Heart right ventricle (tissue), 16 donors: ENCODE data around the gene KCP. TPM values are rescaled to one million over a fixed set of nuclear protein-coding genes. Genes with fewer than 3 reads are reported as not detected.

Experiments
- ATAC-seq, 8 donors: fragments of 200-7000 bp; cut with Tn5 transposase; one replicate each; pipeline ENCODE4 v1.9.1; 2020; ENCODE audit warnings: mild to moderate bottlenecking in 8 of 8, moderate library complexity in 8 of 8, moderate number of reproducible peaks in 1 of 8
- DNase-seq, 2 donors: peaks; one replicate each; pipeline ENCODE4 v3.0.0-alpha.2; 2020
- H3K27ac ChIP-seq, 10 donors: fragments of 200-600 bp; sonication (generic) in 2 of 10; one replicate each; pipeline versions ENCODE4 v1.5.0 to v1.8.0; 2020 to 2022; ENCODE audit warnings: mild to moderate bottlenecking in 3 of 10
- H3K27me3 ChIP-seq, 7 donors: fragments of 200-600 bp; one replicate each; pipeline ENCODE4 v1.8.0; 2021 to 2022; ENCODE audit warnings: mild to moderate bottlenecking in 2 of 7
- H3K36me3 ChIP-seq, 9 donors: fragments of 200-600 bp; sonication (generic) in 1 of 9; one replicate each; pipeline versions ENCODE4 v1.5.0 to v1.8.0; 2020 to 2022; ENCODE audit warnings: mild to moderate bottlenecking in 2 of 9
- H3K4me1 ChIP-seq, 9 donors: fragments of 200-600 bp; sonication (generic) in 1 of 9; one replicate each; pipeline versions ENCODE4 v1.5.0 to v1.8.0; 2020 to 2022; ENCODE audit warnings: mild to moderate bottlenecking in 4 of 9
- H3K4me3 ChIP-seq, 10 donors: fragments of 200-600 bp; sonication (generic) in 2 of 10; one replicate each; pipeline versions ENCODE4 v1.5.0 to v1.8.0; 2020 to 2022; ENCODE audit warnings: mild to moderate bottlenecking in 7 of 10, moderate library complexity in 2 of 10
- H3K9me3 ChIP-seq, 11 donors: fragments of 200-600 bp in 10 of 11; sonication (generic) in 2 of 11; one replicate each; pipeline versions ENCODE4 v1.5.0 to v1.8.0; 2013 to 2022; ENCODE audit warnings: mild to moderate bottlenecking in 2 of 11, control low read depth in 1 of 11, moderate library complexity in 1 of 11
- WGBS, 2 donors: extraction: QIAGEN DNeasy Blood & Tissue Kit; methylation state at CpG; one replicate each; pipeline ENCODE4 v1.1.7; 2013; ENCODE audit warnings: inconsistent platforms in 1 of 2; 5-methylcytosine and 5-hydroxymethylcytosine counted together
- intact Hi-C, 10 donors: fragments of 100-400 bp; cut with DNase I; formaldehyde crosslinking; loops; one replicate each; pipeline versions ENCODE4 v1.11.1 to v1.14.2; 2022
- polyA plus RNA-seq, 2 donors: library from polyadenylated mRNA; stranded (reverse); fragments of 200-250 nt; gene quantifications; one replicate each; pipeline ENCODE4 v1.2.3, GENCODE V29; 2013
- total RNA-seq, 10 donors: library from RNA; stranded (reverse); fragmentation: NEBNext Ultra II Directional in 3 of 10; extraction: Animal tissue kit (Norgen Biotek cat#: 25700) in 3 of 10; gene quantifications; one replicate each; pipeline versions ENCODE4 v1.2.1 to v1.2.4, GENCODE V29; 2021 to 2023
- TF ChIP-seq, protein P1 (sequence below), 9 donors: fragments of 200-600 bp; sonication (generic) in 2 of 9; IDR thresholded peaks; one replicate each; pipeline versions ENCODE4 v1.5.0 to v1.8.0; 2021 to 2022; ENCODE audit warnings: antibody characterized with exemption in 9 of 9, mild to moderate bottlenecking in 5 of 9, moderate library complexity in 1 of 9
- donor health status: Arrhythmogenic right ventricular cardiomyopathy.
- donor health status: ischemic (EF 13 %, LVEDD 7.1; RV severe dilation, severe dysfunction).
- donor health status: healthy with polysubstance abuse.
- donor health status: DM: no; HTN: yes; CAD: no.
- donor health status: DM: no; HTN: no; CAD: no.
- donor health status: ischemic (EF 25% LVEDD 6.9; RV normal size, moderate dysfunction).
- donor health status: ischemic (EF 25% LVEDD 5.7; RV mildly dilated, moderate dysfunction).
- donor health status: healthy.
- donor health status: DM: yes; HTN: yes; CAD: no.
- donor health status: Ischemic cardiomyopathy.
- donor health status: ischemic (EF 35%, LVEDD 5.7; RV mildly dilated, moderate dysfunction).
- donor health status: nonischemic (EF 11% LVEDD 7.7; RV severe dilation, severe dysfunction).
- donor health status: DM: yes; HTN: yes; CAD: no.
- donor health status: PGD.
- donor health status: ischemic (EF 29% LVEDD 5.4; RV normal size, mild dysfunction).
- donor health status: nonischemic (EF 23%, LVEDD 6.1; RV moderate dilation, normal function).

The KCP gene
- total and polyA plus RNA-seq, 12 donors = 0.09 to 0.44 (median 0.27) TPM

DNA sequence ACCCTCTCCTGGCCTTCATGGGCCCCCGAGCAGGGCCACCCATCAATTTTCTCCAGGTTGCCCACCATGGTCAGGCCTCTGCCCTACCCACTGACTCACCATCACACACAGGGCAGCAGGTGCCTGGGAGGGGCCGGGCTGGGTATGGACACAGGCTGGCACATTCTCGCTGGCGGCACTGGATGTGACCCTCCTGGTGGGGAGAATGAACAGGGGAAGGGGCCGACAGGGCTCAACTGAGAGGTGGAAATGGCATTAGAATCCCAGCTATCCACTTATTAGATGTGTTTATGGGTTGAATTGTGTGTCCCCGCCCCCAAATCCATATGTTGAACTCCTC is 16.4 kb downstream of the KCP start:
- TF ChIP-seq, protein P1, sequence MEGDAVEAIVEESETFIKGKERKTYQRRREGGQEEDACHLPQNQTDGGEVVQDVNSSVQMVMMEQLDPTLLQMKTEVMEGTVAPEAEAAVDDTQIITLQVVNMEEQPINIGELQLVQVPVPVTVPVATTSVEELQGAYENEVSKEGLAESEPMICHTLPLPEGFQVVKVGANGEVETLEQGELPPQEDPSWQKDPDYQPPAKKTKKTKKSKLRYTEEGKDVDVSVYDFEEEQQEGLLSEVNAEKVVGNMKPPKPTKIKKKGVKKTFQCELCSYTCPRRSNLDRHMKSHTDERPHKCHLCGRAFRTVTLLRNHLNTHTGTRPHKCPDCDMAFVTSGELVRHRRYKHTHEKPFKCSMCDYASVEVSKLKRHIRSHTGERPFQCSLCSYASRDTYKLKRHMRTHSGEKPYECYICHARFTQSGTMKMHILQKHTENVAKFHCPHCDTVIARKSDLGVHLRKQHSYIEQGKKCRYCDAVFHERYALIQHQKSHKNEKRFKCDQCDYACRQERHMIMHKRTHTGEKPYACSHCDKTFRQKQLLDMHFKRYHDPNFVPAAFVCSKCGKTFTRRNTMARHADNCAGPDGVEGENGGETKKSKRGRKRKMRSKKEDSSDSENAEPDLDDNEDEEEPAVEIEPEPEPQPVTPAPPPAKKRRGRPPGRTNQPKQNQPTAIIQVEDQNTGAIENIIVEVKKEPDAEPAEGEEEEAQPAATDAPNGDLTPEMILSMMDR (IDR thresholded peaks at IDR 0.05) = no peak
- Histone ChIP-seq H3K27ac (no peak overlapping the region), H3K27me3 (peaks cover 11 to 34% (median 13%) of the 10 kb centered on the region in 7 donors), H3K36me3 (no peaks in the 10 kb centered on the region), H3K4me3 (no peak overlapping the region), H3K4me1 (peaks cover 0 to 5% (median 0%) of the 10 kb centered on the region in 9 donors), H3K9me3 (peaks cover 0 to 4% (median 0%) of the 10 kb centered on the region in 11 donors)
- intact Hi-C loops = loop anchor here in 1 of 10 donors (10.0 kb wide), 1 partner anchor 229 kb away; no protein-coding TSS in a partner anchor
- ATAC-seq (no peak), DNase-seq (no peak)
- WGBS, 2 donors = 92% methylated on average over 6 of the region's 6 CpGs

DNA sequence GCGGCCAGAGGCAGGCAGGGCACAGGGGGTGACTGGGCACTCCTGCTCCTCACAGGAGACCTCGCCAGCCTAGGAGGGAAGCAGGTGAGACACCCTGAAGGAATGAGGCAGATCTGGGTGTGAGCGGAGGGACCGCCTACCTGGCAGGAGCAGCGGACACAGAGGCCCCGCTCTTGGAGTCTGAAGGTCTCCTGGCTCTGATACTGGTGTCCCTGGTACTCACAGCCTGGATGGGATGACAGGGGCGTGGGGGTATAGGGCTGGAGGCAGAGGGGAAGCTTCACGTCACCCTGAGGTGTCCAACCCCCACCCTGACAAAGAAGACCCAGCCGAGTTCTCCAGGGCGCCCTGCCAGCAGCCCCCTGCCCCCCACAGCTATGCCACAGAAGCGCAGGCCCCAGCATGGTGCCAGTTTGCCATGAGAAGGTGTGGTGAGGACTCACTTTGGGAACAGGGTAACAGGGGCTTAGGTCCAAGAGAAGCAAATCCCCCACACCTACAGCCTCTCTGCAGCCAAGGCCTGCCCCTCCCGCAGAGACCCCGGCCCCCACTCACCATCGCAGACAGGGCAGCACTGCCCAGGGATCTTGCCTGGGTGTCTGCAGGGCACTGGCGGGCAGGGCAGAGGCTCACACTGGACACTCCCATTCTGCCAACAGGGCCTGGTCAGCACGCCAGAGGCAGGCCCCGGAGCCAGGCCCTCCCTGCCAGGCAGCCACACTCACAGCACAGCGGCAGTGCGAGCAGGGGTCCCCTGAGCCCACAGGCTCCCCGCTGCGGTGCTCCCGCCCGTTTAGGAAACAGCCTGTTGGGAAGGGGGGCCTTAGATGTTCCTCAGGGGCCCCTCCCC is 17.0 kb downstream of the KCP start:
- ATAC-seq (peak in 1 of 8 donors; percentile 14), DNase-seq (no peak)
- TF ChIP-seq, protein P1 (IDR thresholded peaks at IDR 0.05) = no peak
- 89 to 92% methylated on average over 23 of the region's 23 CpGs for WGBS, 2 donors
- intact Hi-C loops = loop anchor here in 1 of 10 donors (10.0 kb wide), 1 partner anchor 229 kb away; no protein-coding TSS in a partner anchor
- H3K9me3 ChIP-seq = no peaks in the 10 kb centered on the region
- no peaks in the 10 kb centered on the region for H3K36me3 ChIP-seq
- H3K27ac ChIP-seq = no peak overlapping the region
- H3K4me1 ChIP-seq = peaks cover 0 to 5% (median 0%) of the 10 kb centered on the region in 9 donors
- H3K27me3 ChIP-seq = peaks cover 11 to 40% (median 13%) of the 10 kb centered on the region in 7 donors
- no peak overlapping the region for H3K4me3 ChIP-seq

DNA sequence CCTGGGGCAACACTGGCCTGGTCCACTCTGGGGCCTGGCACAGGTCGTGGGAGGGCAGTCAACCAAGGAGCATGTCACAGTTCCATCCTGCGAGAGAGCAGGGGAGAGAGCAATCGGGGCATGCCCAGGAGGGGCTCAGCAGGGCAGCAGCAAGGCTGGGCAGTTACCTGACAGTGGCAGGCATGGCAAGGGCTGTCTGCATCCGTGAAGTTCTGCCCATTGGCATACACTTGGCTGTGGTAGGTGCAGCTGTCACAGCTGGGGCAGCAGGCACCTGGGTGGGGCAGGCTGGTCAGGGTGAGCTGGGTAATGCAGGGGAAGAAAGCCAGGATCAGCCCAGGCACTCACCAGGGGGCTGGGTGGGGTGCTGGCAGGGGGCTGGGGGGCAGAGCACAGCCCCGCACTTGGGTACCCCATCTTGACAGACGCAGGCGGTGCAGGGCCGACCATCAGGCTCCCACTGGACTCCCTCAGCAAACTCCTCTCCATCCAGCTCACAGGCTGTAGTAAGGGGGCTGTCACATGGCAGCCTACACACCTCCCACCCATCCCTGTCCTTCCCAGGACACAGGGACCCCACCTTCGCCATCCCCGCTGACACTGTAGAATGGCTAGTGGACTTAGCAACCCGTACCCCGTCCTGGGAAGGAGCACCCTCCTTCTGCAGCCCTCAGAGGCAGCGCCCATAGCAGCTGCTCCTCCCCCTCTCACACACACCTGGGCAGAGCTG is 17.8 kb downstream of the KCP start:
- TF ChIP-seq, protein P1 (IDR thresholded peaks at IDR 0.05) = no peak
- WGBS, 2 donors = 87 to 93% methylated on average over 13 of the region's 13 CpGs
- Histone ChIP-seq H3K4me1 (peaks cover 0 to 5% (median 0%) of the 10 kb centered on the region in 9 donors), H3K27ac (no peak overlapping the region), H3K36me3 (no peaks in the 10 kb centered on the region), H3K4me3 (no peak overlapping the region), H3K9me3 (no peaks in the 10 kb centered on the region), H3K27me3 (peaks cover 11 to 40% (median 13%) of the 10 kb centered on the region in 7 donors)
- DNase-seq (no peak), ATAC-seq (peak in 1 of 8 donors; percentile 9)
- intact Hi-C loops = loop anchor here in 1 of 10 donors (10.0 kb wide), 1 partner anchor 228 kb away; no protein-coding TSS in a partner anchor

DNA sequence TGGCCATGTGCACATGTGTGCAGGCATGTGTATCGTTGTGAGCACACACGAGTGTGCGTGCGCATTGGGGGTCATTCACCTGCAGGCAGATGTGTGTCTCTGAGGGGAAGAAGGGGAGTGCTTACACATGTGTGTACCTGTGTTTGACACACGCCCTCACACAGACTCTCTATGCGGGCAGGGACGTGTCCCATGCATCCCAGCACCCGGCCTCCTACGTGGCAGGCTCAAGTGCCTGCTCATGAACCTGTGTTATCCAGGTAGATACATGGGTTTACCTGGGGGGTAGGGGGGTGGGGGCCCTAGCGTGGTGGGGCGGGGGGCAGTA is 18.6 kb downstream of the KCP start:
- Histone ChIP-seq H3K27ac (no peak overlapping the region), H3K36me3 (no peaks in the 10 kb centered on the region), H3K9me3 (no peaks in the 10 kb centered on the region), H3K27me3 (peaks cover 11 to 40% (median 13%) of the 10 kb centered on the region in 7 donors), H3K4me1 (peaks cover 0 to 5% (median 0%) of the 10 kb centered on the region in 9 donors), H3K4me3 (no peak overlapping the region)
- DNase-seq = no peak
- WGBS, 2 donors = 85% methylated on average over 11 of the region's 11 CpGs
- intact Hi-C loops = loop anchor here in 1 of 10 donors (10.0 kb wide), 1 partner anchor 227 kb away; no protein-coding TSS in a partner anchor
- TF ChIP-seq, protein P1 (IDR thresholded peaks at IDR 0.05) = no peak
- ATAC-seq = no peak
